MM.1S (cell line): ENCODE data around the gene CDHR1.

ENCODE experiments used
- EZH2 ChIP-seq: fragments of 300-600 bp; sonication (generic); optimal IDR thresholded peaks from 2 replicates; pipeline ENCODE3; 2017; ENCODE audit warnings: low read depth, mild to moderate bottlenecking, antibody characterized with exemption, low read length, mixed read lengths
- EZH2phosphoT487 ChIP-seq: fragments of 300-600 bp; sonication (generic); IDR thresholded peaks from 2 replicates; pipeline ENCODE4 v1.6.1; 2018; ENCODE audit warnings: antibody characterized with exemption, low read length
- TF ChIP-seq, protein P1 (sequence below): fragments of 300-600 bp; sonication (generic); IDR thresholded peaks from 2 replicates; pipeline ENCODE4 v1.5.1; 2016; ENCODE audit warnings: antibody characterized with exemption, low read length, mixed read lengths

DNA sequence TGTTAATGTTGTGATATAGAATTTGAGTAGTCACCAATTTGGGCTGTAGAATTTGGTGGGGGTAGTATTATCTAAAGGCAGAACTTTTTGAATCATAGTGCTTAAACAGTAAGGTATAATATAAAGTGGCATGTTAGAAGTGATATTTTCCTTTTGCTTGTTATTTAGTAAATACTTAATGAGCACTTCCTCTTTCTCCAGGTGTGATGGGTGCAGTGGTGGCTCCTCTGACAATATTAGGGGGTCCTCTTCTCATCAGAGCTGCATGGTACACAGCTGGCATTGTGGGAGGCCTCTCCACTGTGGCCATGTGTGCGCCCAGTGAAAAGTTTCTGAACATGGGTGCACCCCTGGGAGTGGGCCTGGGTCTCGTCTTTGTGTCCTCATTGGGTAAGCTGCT, 44.5 kb upstream of the CDHR1 start:
- TF ChIP-seq, protein P1, sequence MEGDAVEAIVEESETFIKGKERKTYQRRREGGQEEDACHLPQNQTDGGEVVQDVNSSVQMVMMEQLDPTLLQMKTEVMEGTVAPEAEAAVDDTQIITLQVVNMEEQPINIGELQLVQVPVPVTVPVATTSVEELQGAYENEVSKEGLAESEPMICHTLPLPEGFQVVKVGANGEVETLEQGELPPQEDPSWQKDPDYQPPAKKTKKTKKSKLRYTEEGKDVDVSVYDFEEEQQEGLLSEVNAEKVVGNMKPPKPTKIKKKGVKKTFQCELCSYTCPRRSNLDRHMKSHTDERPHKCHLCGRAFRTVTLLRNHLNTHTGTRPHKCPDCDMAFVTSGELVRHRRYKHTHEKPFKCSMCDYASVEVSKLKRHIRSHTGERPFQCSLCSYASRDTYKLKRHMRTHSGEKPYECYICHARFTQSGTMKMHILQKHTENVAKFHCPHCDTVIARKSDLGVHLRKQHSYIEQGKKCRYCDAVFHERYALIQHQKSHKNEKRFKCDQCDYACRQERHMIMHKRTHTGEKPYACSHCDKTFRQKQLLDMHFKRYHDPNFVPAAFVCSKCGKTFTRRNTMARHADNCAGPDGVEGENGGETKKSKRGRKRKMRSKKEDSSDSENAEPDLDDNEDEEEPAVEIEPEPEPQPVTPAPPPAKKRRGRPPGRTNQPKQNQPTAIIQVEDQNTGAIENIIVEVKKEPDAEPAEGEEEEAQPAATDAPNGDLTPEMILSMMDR: no peak
- TF ChIP-seq EZH2: no peak
- TF ChIP-seq EZH2phosphoT487: no peak
